GM18502 (cell line): ENCODE measurements around the gene OLFM4.

ENCODE experiments used
- ATAC-seq: cut with Tn5 transposase; IDR thresholded peaks from one replicate; pipeline ENCODE4 v1.9.1; 2021; ENCODE audit warnings: mild to moderate bottlenecking; ENCODE audit not compliant: unreplicated experiment, poor library complexity

Gene OLFM4

DNA sequence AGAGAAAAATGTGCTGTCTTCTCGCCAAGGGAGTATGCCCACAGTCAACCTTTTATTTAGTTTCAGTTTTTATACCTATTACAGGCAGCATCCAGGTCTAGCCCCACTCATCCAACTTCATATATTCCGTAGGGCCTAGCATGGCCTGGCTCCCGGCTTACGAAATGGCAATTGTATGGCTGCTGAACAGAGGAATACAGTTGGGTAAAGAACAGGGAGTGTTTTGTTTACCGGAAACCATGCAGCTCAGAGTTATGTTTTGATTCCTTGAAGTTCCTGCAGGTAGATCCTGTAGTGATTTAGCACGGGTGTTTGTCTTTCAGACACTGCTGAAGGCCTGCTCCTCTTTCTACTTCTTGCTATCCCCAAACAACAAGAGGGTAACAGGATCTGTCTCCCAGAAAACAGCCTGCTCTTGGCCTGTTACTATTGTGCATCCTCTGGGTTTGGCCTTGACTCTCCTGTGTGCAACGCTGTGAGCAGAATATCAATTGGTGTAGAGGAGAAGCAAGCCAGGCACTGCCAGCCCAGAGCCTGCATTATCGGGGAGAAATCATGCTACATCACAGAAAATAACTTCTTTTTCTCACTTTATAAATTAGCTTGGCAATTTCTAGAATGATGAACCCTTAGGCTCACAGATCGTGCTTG lies 32.4 kb downstream of the OLFM4 start:
- no peak for ATAC-seq

DNA sequence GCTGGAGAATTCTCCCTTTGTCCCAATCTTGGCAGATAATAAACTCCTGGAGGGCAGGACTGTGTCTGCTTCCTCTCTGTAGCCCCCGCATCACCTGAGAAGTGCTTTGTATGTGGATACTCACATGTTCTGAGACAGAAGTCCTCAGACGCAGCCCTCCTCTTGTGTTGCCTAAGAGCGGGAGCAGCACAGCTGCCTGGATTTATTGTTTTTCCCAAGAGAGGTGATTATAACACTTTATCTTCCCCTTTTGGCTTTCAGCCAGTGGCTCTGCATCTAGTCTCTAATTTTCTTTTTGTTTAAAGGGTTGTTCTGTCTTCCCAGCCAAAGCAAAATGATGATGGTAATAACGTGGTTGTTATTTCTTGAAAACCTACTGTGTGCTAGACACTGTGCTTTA lies 36.1 kb downstream of the OLFM4 start:
- ATAC-seq = no peak

DNA sequence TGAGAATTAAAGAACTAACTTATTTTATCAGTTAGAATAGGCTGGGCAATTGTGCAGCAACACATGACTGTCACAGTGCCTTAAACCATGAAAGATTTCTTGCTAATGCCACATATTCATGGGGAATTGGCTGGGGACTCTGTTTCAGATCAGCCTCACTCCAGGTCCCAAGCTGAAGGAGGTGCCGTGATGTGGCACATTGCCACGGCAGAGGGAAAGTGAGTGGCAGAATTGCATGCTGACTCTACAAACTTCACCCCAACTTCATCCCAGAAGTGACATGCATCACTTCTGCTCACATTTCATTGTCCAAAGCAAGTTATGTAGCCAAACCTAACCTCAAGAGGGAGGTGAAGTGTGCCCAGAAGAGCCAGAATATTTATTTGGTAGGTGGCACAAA lies 37.8 kb downstream of the OLFM4 start:
- ATAC-seq = no peak

DNA sequence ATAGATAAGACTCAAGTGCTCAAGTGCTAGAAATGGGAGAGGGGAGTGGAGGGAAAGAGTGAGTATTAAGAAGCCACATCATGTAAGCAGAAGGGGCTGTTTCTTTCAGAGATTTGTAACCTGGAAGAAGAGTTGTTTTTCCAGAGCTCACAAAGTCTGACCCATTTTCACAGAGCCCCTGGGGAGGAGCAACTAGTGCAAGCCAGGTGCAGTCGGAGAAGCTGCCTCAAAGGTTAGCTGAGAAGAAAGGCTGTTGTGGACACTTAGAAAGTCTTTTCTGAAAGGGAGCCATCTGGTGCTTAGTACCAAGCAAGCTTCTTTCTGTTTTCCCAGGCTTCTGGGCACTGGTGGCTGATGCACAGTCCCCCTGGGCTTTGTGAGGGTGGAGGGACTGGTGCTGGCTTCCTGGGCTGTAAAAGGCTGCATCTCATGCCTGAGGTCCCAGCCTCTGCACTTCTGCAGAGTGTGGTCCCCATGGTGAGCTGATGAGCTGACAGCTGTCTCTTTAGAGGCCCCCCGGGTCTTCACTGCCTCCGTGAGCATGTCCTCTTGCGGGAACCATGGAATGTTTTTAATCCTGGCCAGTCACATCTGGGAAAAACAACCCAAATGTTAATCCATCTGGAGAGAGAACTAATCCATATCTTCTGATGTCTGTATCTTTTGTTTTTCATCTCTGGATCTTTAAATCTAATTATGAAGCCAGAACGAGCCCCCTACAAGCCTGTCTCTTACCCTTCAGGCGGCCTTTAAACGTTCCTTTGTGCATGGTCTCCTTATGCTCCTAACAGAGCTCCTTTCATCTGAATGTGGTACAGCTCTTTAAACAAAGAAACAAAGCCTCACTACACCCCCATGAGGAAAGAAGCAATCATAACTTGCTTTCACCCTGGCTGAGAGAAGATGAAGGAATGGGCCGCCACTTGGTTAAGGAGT lies 40.2 kb downstream of the OLFM4 start:
- ATAC-seq = no peak

DNA sequence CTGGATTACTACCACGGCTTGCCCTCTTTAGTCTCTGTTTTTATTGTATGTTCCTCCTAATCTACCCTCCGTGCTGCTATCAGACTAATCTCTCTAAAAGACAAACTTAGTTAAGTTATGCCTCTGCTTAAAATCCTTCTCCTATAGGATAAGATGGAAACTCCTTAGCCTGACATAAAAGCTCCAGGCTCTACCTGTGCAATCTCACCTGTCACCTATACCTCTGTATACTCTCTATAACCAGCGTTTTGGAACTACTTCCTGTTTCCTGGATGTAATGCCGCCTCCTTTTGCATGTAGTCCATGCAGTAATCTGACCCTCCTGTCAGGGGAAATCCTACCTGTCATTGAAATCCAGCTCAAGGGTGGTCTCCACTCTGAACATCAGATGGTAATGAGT lies 41.2 kb downstream of the OLFM4 start:
- ATAC-seq = no peak

DNA sequence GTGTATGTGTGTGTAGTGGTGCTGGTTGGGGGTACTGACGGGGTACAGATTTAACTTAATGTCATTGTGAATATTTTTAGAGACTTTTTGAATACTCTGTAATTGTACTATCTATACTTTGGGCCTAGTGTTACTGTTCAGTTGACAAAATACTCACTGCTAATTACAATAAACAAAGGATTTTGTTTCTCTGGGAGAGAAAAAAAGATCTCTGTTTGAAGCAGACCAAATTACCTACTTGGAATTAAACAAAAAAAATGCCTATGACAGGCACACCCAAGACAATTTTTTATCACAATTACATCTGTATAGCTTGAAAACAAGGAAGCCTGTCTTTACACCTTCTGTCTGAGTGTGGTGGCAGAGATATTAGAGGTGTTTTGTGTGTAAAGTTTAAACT lies 45.1 kb downstream of the OLFM4 start:
- ATAC-seq = no peak

- ATAC-seq = no peak
Observed at GRCh38 chr13:53074114-53074513, 45.5 kb downstream of the OLFM4 start.

DNA sequence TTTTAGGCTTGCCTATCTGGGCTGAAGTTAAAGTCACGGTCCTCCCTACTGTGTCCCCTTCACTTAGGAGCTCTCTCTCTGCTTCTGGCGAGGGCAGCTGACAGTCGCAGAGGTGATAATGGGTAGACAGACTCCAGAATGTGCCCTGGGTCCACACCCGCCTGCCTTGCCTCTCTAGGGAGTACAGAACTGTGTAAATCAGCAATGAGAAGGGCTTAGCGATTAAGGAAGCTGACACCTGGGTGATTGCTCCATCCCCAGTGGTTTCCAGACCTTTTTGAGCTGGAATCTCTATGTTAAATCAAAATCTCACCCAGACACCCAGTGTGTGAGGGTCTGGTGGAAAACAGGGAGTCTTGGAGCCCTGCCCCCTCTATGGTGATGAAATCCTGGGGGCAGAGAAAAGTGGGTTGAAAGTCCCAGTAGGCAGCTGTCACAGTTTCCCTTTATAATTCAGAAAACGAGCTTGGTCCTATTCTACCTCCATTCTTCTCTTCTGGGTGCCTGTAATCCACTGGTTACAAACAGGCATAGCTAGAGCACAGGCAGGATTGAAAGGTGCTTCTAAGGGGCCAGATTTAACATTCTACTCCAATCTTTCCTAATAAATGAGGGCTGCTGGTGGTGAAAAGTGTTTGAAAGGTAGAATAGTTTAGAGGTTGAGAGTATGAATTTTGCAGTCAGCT lies 46.9 kb downstream of the OLFM4 start:
- ATAC-seq = no peak

DNA sequence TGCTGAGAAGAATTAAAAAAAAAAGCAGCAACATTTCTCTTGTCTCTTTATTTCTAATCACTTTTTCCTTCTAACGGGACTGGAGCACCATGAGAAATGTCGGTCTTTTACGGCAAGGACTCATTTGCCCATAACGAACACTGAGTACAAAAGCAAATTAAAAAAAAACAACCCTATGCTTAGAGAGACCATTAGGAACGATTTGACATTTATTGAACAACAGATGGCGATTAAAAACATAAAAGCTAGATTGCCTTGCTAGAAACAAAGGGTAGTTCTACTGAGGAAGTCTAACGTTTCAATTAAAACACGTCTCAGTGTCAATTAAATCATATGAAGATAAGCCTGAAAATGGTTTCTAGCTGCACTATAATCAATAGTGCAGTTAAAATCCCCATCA lies 51.1 kb downstream of the OLFM4 start:
- no peak for ATAC-seq

GRCh38 chr13:53088871-53089270 lies 60.3 kb downstream of the OLFM4 start:
- ATAC-seq = no peak

- ATAC-seq = no peak
Observed at GRCh38 chr13:53089951-53090350, 61.3 kb downstream of the OLFM4 start.

GRCh38 chr13:53090461-53090860 lies 61.8 kb downstream of the OLFM4 start:
- no peak for ATAC-seq

GRCh38 chr13:53092931-53093330 lies 64.3 kb downstream of the OLFM4 start:
- no peak for ATAC-seq

- no peak for ATAC-seq
Observed at GRCh38 chr13:53098455-53098854, 69.8 kb downstream of the OLFM4 start.

- ATAC-seq = no peak
Observed at GRCh38 chr13:53100394-53101063, 71.9 kb downstream of the OLFM4 start.
